H1 (cell line): Measurements from ENCODE around the gene RGS9BP. TPM values are rescaled to one million over a fixed set of nuclear protein-coding genes. Genes with fewer than 3 reads are reported as not detected.
A peak's percentile ranks its signal among the peaks of the same experiment; 100 is the strongest.

Experiments
- BRCA1 ChIP-seq: IDR thresholded peaks from 2 replicates; pipeline ENCODE4 v1.6.1; 2012; ENCODE audit warnings: low read depth, low read length, improper control_type of control experiment
- CBX8 ChIP-seq: fragments of 300-800, 300-1000 bp; sonication (generic); IDR thresholded peaks from 2 replicates; pipeline ENCODE4 v1.7.1; 2016; ENCODE audit warnings: low read depth, low read length, borderline replicate concordance
- CREB1 ChIP-seq: IDR thresholded peaks from 2 replicates; pipeline ENCODE4 v1.6.1; 2012; ENCODE audit warnings: inconsistent platforms
- CTBP2 ChIP-seq: IDR thresholded peaks from 2 replicates; pipeline ENCODE4 v1.7.0; 2011; ENCODE audit warnings: borderline replicate concordance, mild to moderate bottlenecking, moderate library complexity, mixed read lengths, low read length; ENCODE audit not compliant: insufficient read depth, insufficient read length
- EP300 ChIP-seq, 2 experiments: IDR thresholded peaks; 1 replicate in 1 of 2; 2 replicates in 1 of 2; pipeline ENCODE4 v1.6.1; 2011 to 2012; ENCODE audit warnings: low read depth in 2 of 2, low read length in 2 of 2, mild to moderate bottlenecking in 2 of 2, borderline replicate concordance in 1 of 2, inconsistent platforms in 1 of 2, moderate library complexity in 1 of 2
- GABPA ChIP-seq: IDR thresholded peaks from 2 replicates; pipeline ENCODE4 v1.6.1; 2011; ENCODE audit warnings: mild to moderate bottlenecking, low read length, moderate library complexity, borderline replicate concordance; ENCODE audit not compliant: insufficient read depth
- HDAC2 ChIP-seq, 2 experiments: fragments of 300-600 bp in 1 of 2; sonication (generic) in 1 of 2; IDR thresholded peaks; 2 replicates each; pipeline ENCODE4 v1.6.1; 2011 to 2012; ENCODE audit warnings: low read depth in 2 of 2, low read length in 2 of 2, mild to moderate bottlenecking in 2 of 2, moderate library complexity in 2 of 2, borderline replicate concordance in 1 of 2, inconsistent platforms in 1 of 2
- HDAC6 ChIP-seq: IDR thresholded peaks from one replicate; pipeline ENCODE4 v1.7.1; 2012; ENCODE audit warnings: low read depth, mild to moderate bottlenecking, inconsistent platforms, low read length, moderate library complexity
- MAFK ChIP-seq: IDR thresholded peaks from 2 replicates; pipeline ENCODE4 v1.6.1; 2012; ENCODE audit warnings: low read depth, mild to moderate bottlenecking, improper control_type of control experiment, low read length
- NANOG ChIP-seq: IDR thresholded peaks from 2 replicates; pipeline ENCODE4 v1.6.1; 2011; ENCODE audit warnings: low read length, low read depth, mild to moderate bottlenecking, inconsistent platforms; ENCODE audit not compliant: insufficient read depth, poor library complexity, severe bottlenecking
- SAP30 ChIP-seq: fragments of 300-600 bp; sonication (generic); IDR thresholded peaks from 2 replicates; pipeline ENCODE4 v1.7.1; 2012; ENCODE audit warnings: low read length, moderate library complexity, mild to moderate bottlenecking, inconsistent platforms; ENCODE audit not compliant: insufficient read depth, insufficient replicate concordance
- SIX5 ChIP-seq: IDR thresholded peaks from 2 replicates; pipeline ENCODE4 v1.6.1; 2011; ENCODE audit warnings: mild to moderate bottlenecking, low read depth, low read length
- SP4 ChIP-seq: IDR thresholded peaks from 2 replicates; pipeline ENCODE4 v1.6.1; 2012; ENCODE audit warnings: low read length, inconsistent platforms
- TAF7 ChIP-seq: optimal IDR thresholded peaks from 2 replicates; pipeline ENCODE3; 2011; ENCODE audit warnings: low read depth, mild to moderate bottlenecking, inconsistent platforms, low read length, moderate library complexity, borderline replicate concordance
- TCF12 ChIP-seq: IDR thresholded peaks from 2 replicates; pipeline ENCODE4 v1.6.1; 2011; ENCODE audit warnings: low read depth, mild to moderate bottlenecking, low read length
- polyA plus RNA-seq, 7 experiments: library from polyadenylated mRNA; depleted of rRNA in 3 of 7; stranded (reverse) in 5 of 7; unstranded in 2 of 7; fragments of >200 nt in 5 of 7; fragments of 200-250 nt in 2 of 7; gene quantifications; 1 replicate in 5 of 7; 2 replicates in 1 of 7; 4 replicates in 1 of 7; pipeline versions ENCODE4 v1.2.1 to v1.2.3, GENCODE V29; 2011 to 2013; ENCODE audit warnings: missing spikeins in 2 of 7, mixed read lengths in 2 of 7
- total RNA-seq: library from RNA; stranded (reverse); fragmentation: NEBNext Ultra II Directional; extraction: Animal tissue kit (Norgen Biotek cat#: 25700); gene quantifications from 2 replicates; pipeline ENCODE4 v1.2.1, GENCODE V29; 2021
- TF ChIP-seq, protein P1 (sequence below): IDR thresholded peaks from 2 replicates; pipeline ENCODE4 v1.6.1; 2012; ENCODE audit warnings: inconsistent platforms
- TF ChIP-seq, protein P2 (sequence below): IDR thresholded peaks from 2 replicates; pipeline ENCODE4 v1.6.1; 2012; ENCODE audit warnings: low read length, inconsistent platforms

RGS9BP gene
- total and polyA plus RNA-seq, 2 of the 8 experiments (the other 6 are each of a cell fraction or from before 2014, with no cell fraction given) = 0.11 to 0.26 TPM

DNA sequence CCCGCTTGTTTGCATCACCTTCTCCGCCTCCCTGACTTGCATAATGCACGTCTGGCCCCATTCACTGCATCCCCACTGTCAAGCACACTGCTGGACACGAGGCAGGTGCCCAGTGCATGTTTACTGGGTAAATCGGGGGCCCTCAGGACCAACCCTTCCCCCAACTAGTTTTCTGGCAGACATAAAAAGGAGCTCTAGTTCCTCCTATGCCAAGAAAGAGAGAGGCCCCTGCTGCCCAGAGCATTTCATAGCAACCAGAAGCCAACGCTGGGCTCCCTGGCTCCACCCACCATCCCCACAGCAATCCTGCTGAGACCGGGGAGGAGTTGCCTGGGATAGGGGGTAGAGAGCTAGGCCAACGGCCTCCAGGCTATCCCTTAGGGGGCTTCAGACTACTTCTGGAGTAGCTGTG is 23.9 kb upstream of the RGS9BP start (continued):
- TF ChIP-seq NANOG (no peak), EP300 (IDR thresholded peaks at IDR 0.05; ENCODE audit: borderline replicate concordance in 1 of 2, low read depth in 2 of 2, low read length in 2 of 2) (no peak), HDAC2 (IDR thresholded peaks at IDR 0.05; ENCODE audit: borderline replicate concordance in 1 of 2, low read depth in 2 of 2, low read length in 2 of 2) (no peak), BRCA1 (no peak), HDAC6 (no peak), CBX8 (no peak), TCF12 (no peak), MAFK (no peak), SP4 (no peak), GABPA (no peak), CTBP2 (no peak), CREB1 (no peak), SAP30 (no peak), TAF7 (no peak), SIX5 (no peak)
- TF ChIP-seq, protein P1, sequence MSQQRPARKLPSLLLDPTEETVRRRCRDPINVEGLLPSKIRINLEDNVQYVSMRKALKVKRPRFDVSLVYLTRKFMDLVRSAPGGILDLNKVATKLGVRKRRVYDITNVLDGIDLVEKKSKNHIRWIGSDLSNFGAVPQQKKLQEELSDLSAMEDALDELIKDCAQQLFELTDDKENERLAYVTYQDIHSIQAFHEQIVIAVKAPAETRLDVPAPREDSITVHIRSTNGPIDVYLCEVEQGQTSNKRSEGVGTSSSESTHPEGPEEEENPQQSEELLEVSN = peak; percentile 18; the same call in 1 of the 2 replicates
- TF ChIP-seq, protein P2, sequence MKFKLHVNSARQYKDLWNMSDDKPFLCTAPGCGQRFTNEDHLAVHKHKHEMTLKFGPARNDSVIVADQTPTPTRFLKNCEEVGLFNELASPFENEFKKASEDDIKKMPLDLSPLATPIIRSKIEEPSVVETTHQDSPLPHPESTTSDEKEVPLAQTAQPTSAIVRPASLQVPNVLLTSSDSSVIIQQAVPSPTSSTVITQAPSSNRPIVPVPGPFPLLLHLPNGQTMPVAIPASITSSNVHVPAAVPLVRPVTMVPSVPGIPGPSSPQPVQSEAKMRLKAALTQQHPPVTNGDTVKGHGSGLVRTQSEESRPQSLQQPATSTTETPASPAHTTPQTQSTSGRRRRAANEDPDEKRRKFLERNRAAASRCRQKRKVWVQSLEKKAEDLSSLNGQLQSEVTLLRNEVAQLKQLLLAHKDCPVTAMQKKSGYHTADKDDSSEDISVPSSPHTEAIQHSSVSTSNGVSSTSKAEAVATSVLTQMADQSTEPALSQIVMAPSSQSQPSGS = no peak
